ENCODE measurements around the gene ZSWIM8. TPM values are rescaled to one million over a fixed set of nuclear protein-coding genes. Genes with fewer than 3 reads are reported as not detected.
A peak's percentile ranks its signal among the peaks of the same experiment; 100 is the strongest.

The ZSWIM8 gene
- polyA plus RNA-seq, 4 donors = 44.5 to 465 (median 170) TPM

- H3K4me1 ChIP-seq (ENCODE audit: control insufficient read depth in 3 of 3, insufficient read depth in 2 of 3, low read depth in 1 of 3, low read length in 2 of 3) = no peaks in the 10 kb centered on the region
- H3K4me3 ChIP-seq (ENCODE audit: low read depth in 1 of 3, low read length in 3 of 3) = no peak overlapping the region
- FAIRE-seq (no peak), DNase-seq (no peak)
- WGBS, 3 donors = 88 to 94% (median 89%) methylated on average over 11 of the region's 11 CpGs
- H3K36me3 ChIP-seq (ENCODE audit: control insufficient read depth in 3 of 3, insufficient read depth in 2 of 3, low read depth in 1 of 3, low read length in 3 of 3) = peaks cover 7 to 89% (median 37%) of the 10 kb centered on the region in 3 donors
- H3K9me3 ChIP-seq (ENCODE audit: control insufficient read depth in 2 of 2, insufficient read depth in 1 of 2, low read depth in 1 of 2, low read length in 1 of 2) = no peaks in the 10 kb centered on the region
- H3K27ac ChIP-seq (ENCODE audit: low read depth in 1 of 3, low read length in 2 of 3) = no peak overlapping the region
- H3K27me3 ChIP-seq (ENCODE audit: control insufficient read depth in 3 of 3, insufficient read depth in 3 of 3, low read length in 3 of 3) = no peaks in the 10 kb centered on the region
Measured at GRCh38 chr10:73842349-73842748, 56.9 kb downstream of the ZSWIM8 start.

- WGBS, 3 donors = 53 to 70% (median 55%) methylated on average over 5 of the region's 5 CpGs
- peaks cover 11 to 90% (median 41%) of the 10 kb centered on the region in 3 donors for H3K36me3 ChIP-seq (ENCODE audit: control insufficient read depth in 3 of 3, insufficient read depth in 2 of 3, low read depth in 1 of 3, low read length in 3 of 3)
- no peak overlapping the region for H3K27ac ChIP-seq (ENCODE audit: low read depth in 1 of 3, low read length in 2 of 3)
- no peaks in the 10 kb centered on the region for H3K27me3 ChIP-seq (ENCODE audit: control insufficient read depth in 3 of 3, insufficient read depth in 3 of 3, low read length in 3 of 3)
- no peak for FAIRE-seq
- no peak for DNase-seq
- H3K4me1 ChIP-seq (ENCODE audit: control insufficient read depth in 3 of 3, insufficient read depth in 2 of 3, low read depth in 1 of 3, low read length in 2 of 3) = no peaks in the 10 kb centered on the region
- H3K9me3 ChIP-seq (ENCODE audit: control insufficient read depth in 2 of 2, insufficient read depth in 1 of 2, low read depth in 1 of 2, low read length in 1 of 2) = no peaks in the 10 kb centered on the region
- H3K4me3 ChIP-seq (ENCODE audit: low read depth in 1 of 3, low read length in 3 of 3) = no peak overlapping the region
Measured at GRCh38 chr10:73843261-73843660, 57.9 kb downstream of the ZSWIM8 start.

GRCh38 chr10:73847031-73847430 lies 61.6 kb downstream of the ZSWIM8 start:
- Histone ChIP-seq H3K4me3 (ENCODE audit: low read depth in 1 of 3, low read length in 3 of 3) (no peak overlapping the region), H3K9me3 (ENCODE audit: control insufficient read depth in 2 of 2, insufficient read depth in 1 of 2, low read depth in 1 of 2, low read length in 1 of 2) (no peaks in the 10 kb centered on the region), H3K4me1 (ENCODE audit: control insufficient read depth in 3 of 3, insufficient read depth in 2 of 3, low read depth in 1 of 3, low read length in 2 of 3) (no peaks in the 10 kb centered on the region), H3K36me3 (ENCODE audit: control insufficient read depth in 3 of 3, insufficient read depth in 2 of 3, low read depth in 1 of 3, low read length in 3 of 3) (peaks cover 5 to 90% (median 41%) of the 10 kb centered on the region in 3 donors), H3K27ac (ENCODE audit: low read depth in 1 of 3, low read length in 2 of 3) (no peak overlapping the region), H3K27me3 (ENCODE audit: control insufficient read depth in 3 of 3, insufficient read depth in 3 of 3, low read length in 3 of 3) (no peaks in the 10 kb centered on the region)
- whole genome bisulfite sequencing, 3 donors = 94 to 95% (median 94%) methylated on average over 7 of the region's 7 CpGs
- no peak for DNase-seq
- FAIRE-seq = no peak

GRCh38 chr10:73848821-73849489 lies 63.5 kb downstream of the ZSWIM8 start:
- no peak overlapping the region for H3K4me3 ChIP-seq (ENCODE audit: low read depth in 1 of 3, low read length in 3 of 3)
- no peaks in the 10 kb centered on the region for H3K9me3 ChIP-seq (ENCODE audit: control insufficient read depth in 2 of 2, insufficient read depth in 1 of 2, low read depth in 1 of 2, low read length in 1 of 2)
- DNase-seq (peak; percentile 83 to 85), FAIRE-seq (no peak)
- peak overlapping the region in 1 of 3 donors; percentile 15 for H3K27ac ChIP-seq (ENCODE audit: low read depth in 1 of 3, low read length in 2 of 3)
- WGBS, 3 donors = 38 to 51% (median 42%) methylated on average over 17 of the region's 17 CpGs
- H3K36me3 ChIP-seq (ENCODE audit: control insufficient read depth in 3 of 3, insufficient read depth in 2 of 3, low read depth in 1 of 3, low read length in 3 of 3) = peaks cover 3 to 88% (median 49%) of the 10 kb centered on the region in 3 donors
- peaks cover 0 to 5% (median under 1%) of the 10 kb centered on the region in 3 donors for H3K4me1 ChIP-seq (ENCODE audit: control insufficient read depth in 3 of 3, insufficient read depth in 2 of 3, low read depth in 1 of 3, low read length in 2 of 3)
- no peaks in the 10 kb centered on the region for H3K27me3 ChIP-seq (ENCODE audit: control insufficient read depth in 3 of 3, insufficient read depth in 3 of 3, low read length in 3 of 3)

- Histone ChIP-seq H3K4me3 (ENCODE audit: low read depth in 1 of 3, low read length in 3 of 3) (no peak overlapping the region), H3K36me3 (ENCODE audit: control insufficient read depth in 3 of 3, insufficient read depth in 2 of 3, low read depth in 1 of 3, low read length in 3 of 3) (peaks cover 3 to 86% (median 49%) of the 10 kb centered on the region in 3 donors), H3K9me3 (ENCODE audit: control insufficient read depth in 2 of 2, insufficient read depth in 1 of 2, low read depth in 1 of 2, low read length in 1 of 2) (no peaks in the 10 kb centered on the region), H3K27me3 (ENCODE audit: control insufficient read depth in 3 of 3, insufficient read depth in 3 of 3, low read length in 3 of 3) (no peaks in the 10 kb centered on the region), H3K27ac (ENCODE audit: low read depth in 1 of 3, low read length in 2 of 3) (peak overlapping the region in 2 of 3 donors; percentile 24 to 69), H3K4me1 (ENCODE audit: control insufficient read depth in 3 of 3, insufficient read depth in 2 of 3, low read depth in 1 of 3, low read length in 2 of 3) (peaks cover 4 to 13% (median 12%) of the 10 kb centered on the region in 3 donors)
- no peak for DNase-seq
- no peak for FAIRE-seq
- 83 to 88% (median 86%) methylated on average over 8 of the region's 8 CpGs for WGBS, 3 donors
Measured at GRCh38 chr10:73850211-73850610, 64.8 kb downstream of the ZSWIM8 start.

GRCh38 chr10:73850863-73851461 lies 65.6 kb downstream of the ZSWIM8 start:
- peaks cover 3 to 89% (median 51%) of the 10 kb centered on the region in 3 donors for H3K36me3 ChIP-seq (ENCODE audit: control insufficient read depth in 3 of 3, insufficient read depth in 2 of 3, low read depth in 1 of 3, low read length in 3 of 3)
- 67 to 74% (median 69%) methylated on average over 15 of the region's 15 CpGs for WGBS, 3 donors
- no peaks in the 10 kb centered on the region for H3K27me3 ChIP-seq (ENCODE audit: control insufficient read depth in 3 of 3, insufficient read depth in 3 of 3, low read length in 3 of 3)
- no peak overlapping the region for H3K4me3 ChIP-seq (ENCODE audit: low read depth in 1 of 3, low read length in 3 of 3)
- H3K9me3 ChIP-seq (ENCODE audit: control insufficient read depth in 2 of 2, insufficient read depth in 1 of 2, low read depth in 1 of 2, low read length in 1 of 2) = no peaks in the 10 kb centered on the region
- H3K4me1 ChIP-seq (ENCODE audit: control insufficient read depth in 3 of 3, insufficient read depth in 2 of 3, low read depth in 1 of 3, low read length in 2 of 3) = peaks cover 4 to 16% (median 14%) of the 10 kb centered on the region in 3 donors
- peak overlapping the region in 2 of 3 donors; percentile 7 to 24 for H3K27ac ChIP-seq (ENCODE audit: low read depth in 1 of 3, low read length in 2 of 3)
- DNase-seq (no peak), FAIRE-seq (no peak)

Other genes starting within 250 kb of the ZSWIM8 start
- 10 to 100 TPM in 1 of 4 donors, 1 to 10 TPM in 3; 2.4 to 44.8 (median 9.3) TPM for gene USP54, start 194.3 kb upstream of the ZSWIM8 start, polyA plus RNA-seq
- 1 to 10 TPM in 1 of 4 donors, under 1 TPM in 3; 0.37 to 2.0 (median 0.49) TPM for gene MYOZ1, start 144.1 kb upstream of the ZSWIM8 start, polyA plus RNA-seq
- gene SYNPO2L, start 129.6 kb upstream of the ZSWIM8 start, polyA plus RNA-seq = 1 to 10 TPM in 1 of 4 donors, under 1 TPM in 2, not detected in 1; 0.04 to 1.6 (median 0.59) TPM
- gene AGAP5, start 87.5 kb upstream of the ZSWIM8 start, polyA plus RNA-seq = 10 to 100 TPM in 2 of 4 donors, 1 to 10 TPM in 2; 4.3 to 15.8 (median 10.3) TPM
- gene SEC24C, start 41.2 kb upstream of the ZSWIM8 start, polyA plus RNA-seq = 10 to 100 TPM; 35.3 to 64.3 (median 38.6) TPM
- gene CHCHD1, start 3.6 kb upstream of the ZSWIM8 start, polyA plus RNA-seq = 10 to 100 TPM; 53.4 to 87.0 (median 79.4) TPM
- gene NDST2, start 26.0 kb downstream of the ZSWIM8 start, polyA plus RNA-seq = 10 to 100 TPM in 2 of 4 donors, 1 to 10 TPM in 2; 2.2 to 20.3 (median 8.9) TPM
- gene CAMK2G, start 88.9 kb downstream of the ZSWIM8 start, polyA plus RNA-seq = 10 to 100 TPM; 33.1 to 74.9 (median 46.8) TPM
- gene PLAU, start 125.5 kb downstream of the ZSWIM8 start, polyA plus RNA-seq = 10 to 100 TPM in 2 of 4 donors, 1 to 10 TPM in 2; 1.3 to 21.5 (median 6.4) TPM
- gene VCL, start 212.5 kb downstream of the ZSWIM8 start, polyA plus RNA-seq = 10 to 100 TPM in 3 of 4 donors, 1 to 10 TPM in 1; 8.9 to 32.2 (median 20.9) TPM

All from small intestine (tissue), 7 donors.